Activated B cell treated with CpG ODN at 0.5 μM for 24 hours (primary cell): ENCODE results near the gene NCOA6. TPM values are rescaled to one million over a fixed set of nuclear protein-coding genes. Genes with fewer than 3 reads are reported as not detected.

Experiments used
- ATAC-seq: fragments of 200-7000 bp; cut with Tn5 transposase; one replicate; pipeline ENCODE4 v1.10.0; 2021; ENCODE audit warnings: low read depth, mild to moderate bottlenecking, moderate library complexity
- CTCF ChIA-PET: fragments of 350-600 bp; sonication (Branson Sonifier 250); formaldehyde crosslinking; loops from one replicate; lab custom pipeline; 2021; ENCODE audit warnings: antibody characterized with exemption; lab: Charles Lee
- POLR2A ChIA-PET: fragments of 350-600 bp; sonication (Branson Sonifier 250); formaldehyde crosslinking; loops from one replicate; lab custom pipeline; 2021; ENCODE audit warnings: antibody characterized with exemption; lab: Charles Lee
- DNase-seq: peaks from one replicate; pipeline ENCODE4 v3.0.0; 2022
- H3K27ac Mint-ChIP-seq: one replicate; pipeline ENCODE4 v1.8.0; 2020; ENCODE audit warnings: mixed read lengths
- H3K27me3 Mint-ChIP-seq: one replicate; pipeline ENCODE4 v1.8.0; 2021; ENCODE audit warnings: mixed read lengths
- H3K36me3 Mint-ChIP-seq: one replicate; pipeline ENCODE4 v1.8.0; 2021; ENCODE audit warnings: low read depth, mixed read lengths
- H3K4me1 Mint-ChIP-seq: one replicate; pipeline ENCODE4 v1.8.0; 2021; ENCODE audit warnings: mixed read lengths
- H3K4me3 Mint-ChIP-seq: one replicate; pipeline ENCODE4 v1.8.0; 2020; ENCODE audit warnings: mild to moderate bottlenecking, mixed read lengths
- H3K9me3 Mint-ChIP-seq: one replicate; pipeline ENCODE4 v1.8.0; 2020; ENCODE audit warnings: mixed read lengths
- intact Hi-C: fragments of 100-400 bp; cut with micrococcal nuclease; formaldehyde crosslinking; loops from one replicate; pipeline ENCODE4 v1.15.1; 2024
- total RNA-seq: library from RNA; stranded (reverse); gene quantifications from 2 replicates; pipeline ENCODE4 v1.2.3, GENCODE V29; 2022
- TF ChIP-seq, protein P1 (sequence below): fragments of 200-600 bp; IDR thresholded peaks from one replicate; pipeline ENCODE4 v1.8.0; 2022; ENCODE audit warnings: antibody characterized with exemption, mild to moderate bottlenecking

Gene NCOA6
- total RNA-seq, 1 donor from 2014 or later, result 24.0 TPM

DNA sequence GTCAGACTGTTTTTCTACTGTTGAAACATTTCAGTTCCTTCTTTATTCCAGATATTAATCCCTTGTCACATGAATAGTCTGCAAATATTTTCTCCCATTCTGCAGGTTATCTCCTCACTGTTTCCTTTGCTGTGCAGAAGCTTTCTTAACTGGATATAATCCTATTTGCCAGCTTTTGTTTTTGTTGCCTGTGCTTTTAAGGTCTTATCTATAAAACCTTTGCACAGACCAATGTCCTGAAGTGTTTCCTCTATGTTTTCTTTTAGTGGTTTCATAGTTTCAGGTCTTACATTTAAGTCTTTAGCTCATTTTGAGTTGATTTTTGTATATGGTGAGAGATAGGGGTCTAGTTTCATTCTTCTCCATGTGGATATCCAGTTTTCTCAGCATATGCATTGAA, 19.2 kb downstream of the NCOA6 start:
- ChIA-PET CTCF (no interaction called here), POLR2A (no interaction called here)
- Mint-ChIP-seq H3K9me3 (no peaks in the 10 kb centered on the region), H3K27ac (no peak overlapping the region), H3K4me3 (no peak overlapping the region), H3K27me3 (no peaks in the 10 kb centered on the region), H3K4me1 (peaks cover 21% of the 10 kb centered on the region), H3K36me3 (peaks cover 7% of the 10 kb centered on the region)
- TF ChIP-seq, protein P1, sequence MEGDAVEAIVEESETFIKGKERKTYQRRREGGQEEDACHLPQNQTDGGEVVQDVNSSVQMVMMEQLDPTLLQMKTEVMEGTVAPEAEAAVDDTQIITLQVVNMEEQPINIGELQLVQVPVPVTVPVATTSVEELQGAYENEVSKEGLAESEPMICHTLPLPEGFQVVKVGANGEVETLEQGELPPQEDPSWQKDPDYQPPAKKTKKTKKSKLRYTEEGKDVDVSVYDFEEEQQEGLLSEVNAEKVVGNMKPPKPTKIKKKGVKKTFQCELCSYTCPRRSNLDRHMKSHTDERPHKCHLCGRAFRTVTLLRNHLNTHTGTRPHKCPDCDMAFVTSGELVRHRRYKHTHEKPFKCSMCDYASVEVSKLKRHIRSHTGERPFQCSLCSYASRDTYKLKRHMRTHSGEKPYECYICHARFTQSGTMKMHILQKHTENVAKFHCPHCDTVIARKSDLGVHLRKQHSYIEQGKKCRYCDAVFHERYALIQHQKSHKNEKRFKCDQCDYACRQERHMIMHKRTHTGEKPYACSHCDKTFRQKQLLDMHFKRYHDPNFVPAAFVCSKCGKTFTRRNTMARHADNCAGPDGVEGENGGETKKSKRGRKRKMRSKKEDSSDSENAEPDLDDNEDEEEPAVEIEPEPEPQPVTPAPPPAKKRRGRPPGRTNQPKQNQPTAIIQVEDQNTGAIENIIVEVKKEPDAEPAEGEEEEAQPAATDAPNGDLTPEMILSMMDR, result no peak
- DNase-seq (no peak), ATAC-seq (no peak)
- intact Hi-C loops, result no loop called here

- peaks cover 6% of the 10 kb centered on the region for H3K36me3 Mint-ChIP-seq
- H3K27ac Mint-ChIP-seq, result no peak overlapping the region
- intact Hi-C loops, result no loop called here
- ChIA-PET CTCF (no interaction called here), POLR2A (no interaction called here)
- DNase-seq (no peak), ATAC-seq (no peak)
- H3K27me3 Mint-ChIP-seq, result no peaks in the 10 kb centered on the region
- peaks cover 16% of the 10 kb centered on the region for H3K4me1 Mint-ChIP-seq
- no peak overlapping the region for H3K4me3 Mint-ChIP-seq
- H3K9me3 Mint-ChIP-seq, result no peaks in the 10 kb centered on the region
- TF ChIP-seq, protein P1, result no peak
These were observed 26.6 kb downstream of the NCOA6 start for GRCh38 chr20:34798871-34799270.

GRCh38 chr20:34798328-34798727, 27.1 kb downstream of the NCOA6 start:
- Mint-ChIP-seq H3K36me3 (peaks cover 6% of the 10 kb centered on the region), H3K4me1 (peaks cover 16% of the 10 kb centered on the region), H3K27me3 (no peaks in the 10 kb centered on the region), H3K27ac (no peak overlapping the region), H3K9me3 (no peaks in the 10 kb centered on the region), H3K4me3 (no peak overlapping the region)
- no peak for DNase-seq
- ChIA-PET CTCF (no interaction called here), POLR2A (no interaction called here)
- intact Hi-C loops, result no loop called here
- no peak for ATAC-seq
- TF ChIP-seq, protein P1, result no peak

- Mint-ChIP-seq H3K36me3 (peaks cover 6% of the 10 kb centered on the region), H3K4me1 (peaks cover 16% of the 10 kb centered on the region), H3K4me3 (no peak overlapping the region), H3K9me3 (no peaks in the 10 kb centered on the region), H3K27me3 (no peaks in the 10 kb centered on the region), H3K27ac (no peak overlapping the region)
- no peak for DNase-seq
- intact Hi-C loops, result no loop called here
- ATAC-seq, result no peak
- ChIA-PET CTCF (interaction anchor here (1.6 kb wide), 1 partner anchor 27 kb away, joined by 7 read pairs; no protein-coding TSS in a partner anchor), POLR2A (interaction anchor here (0.5 kb wide), 1 partner anchor 1346 kb away, joined by 6 read pairs; no protein-coding TSS in a partner anchor)
- TF ChIP-seq, protein P1, result no peak
These were observed 28.1 kb downstream of the NCOA6 start for GRCh38 chr20:34797012-34797995.

DNA sequence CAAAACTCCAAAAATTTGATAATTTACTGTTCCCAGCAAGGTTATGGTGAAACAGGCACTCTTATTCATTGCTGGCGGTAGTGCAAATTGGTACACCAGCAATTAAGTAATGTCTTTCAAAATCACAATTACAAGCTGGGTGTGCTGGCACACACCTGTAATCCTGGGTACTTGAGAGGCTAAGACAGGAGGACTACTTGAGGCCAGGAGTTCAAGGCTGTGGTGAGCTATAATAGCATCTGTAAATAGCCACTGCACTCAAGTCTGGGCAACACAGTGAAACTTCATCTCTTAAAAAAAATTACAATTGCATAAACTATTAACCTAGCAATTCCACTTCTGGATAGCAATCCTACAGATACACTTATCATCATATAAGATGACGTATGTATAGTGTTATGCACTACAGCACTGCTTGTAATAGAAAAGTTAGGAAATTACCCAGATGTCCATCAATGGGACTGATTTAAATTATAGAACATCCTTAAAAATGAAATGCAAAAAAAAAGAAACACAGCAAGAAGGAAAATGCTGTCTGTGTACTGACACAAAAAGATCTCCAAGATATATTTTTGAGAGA, 31.4 kb downstream of the NCOA6 start:
- Mint-ChIP-seq H3K9me3 (no peaks in the 10 kb centered on the region), H3K27me3 (no peaks in the 10 kb centered on the region), H3K4me1 (peaks cover 8% of the 10 kb centered on the region), H3K4me3 (no peak overlapping the region), H3K36me3 (peaks cover 18% of the 10 kb centered on the region), H3K27ac (no peak overlapping the region)
- TF ChIP-seq, protein P1, result no peak
- intact Hi-C loops, result no loop called here
- ATAC-seq, result no peak
- CTCF ChIA-PET, result no interaction called here
- DNase-seq, result no peak
- POLR2A ChIA-PET, result no interaction called here
